HG02571 (cell line): ENCODE data around the gene SPR.

Source experiments
- ATAC-seq: cut with Tn5 transposase; IDR thresholded peaks from one replicate; pipeline ENCODE4 v1.9.1; 2021; ENCODE audit warnings: mild to moderate bottlenecking, moderate library complexity; ENCODE audit not compliant: unreplicated experiment

Gene SPR

GRCh38 chr2:72915320-72915906 is 28.2 kb downstream of the SPR start:
- no peak for ATAC-seq

GRCh38 chr2:72915907-72916742 is 28.9 kb downstream of the SPR start:
- ATAC-seq, result peak; percentile 51

GRCh38 chr2:72916743-72917137 is 29.5 kb downstream of the SPR start:
- peak; percentile 10 for ATAC-seq

- peak; percentile 46 for ATAC-seq
Measured at GRCh38 chr2:72917138-72917876, 30.1 kb downstream of the SPR start, which contains the start of gene EMX1. EMX1 (plus strand) TSS chr2:72917519; CDS start chr2:72917853, 334 bp downstream.

GRCh38 chr2:72917877-72918553 is 30.8 kb downstream of the SPR start:
- ATAC-seq, result no peak

- no peak for ATAC-seq
Measured at GRCh38 chr2:72919414-72920317, 32.5 kb downstream of the SPR start.

- no peak for ATAC-seq
Measured at GRCh38 chr2:72920318-72921087, 33.3 kb downstream of the SPR start.

- ATAC-seq, result no peak
Measured at GRCh38 chr2:72921088-72921851, 34.1 kb downstream of the SPR start.

GRCh38 chr2:72921853-72922252 is 34.6 kb downstream of the SPR start:
- ATAC-seq, result no peak

GRCh38 chr2:72923833-72924352 is 36.7 kb downstream of the SPR start:
- ATAC-seq, result no peak

GRCh38 chr2:72924353-72925240 is 37.4 kb downstream of the SPR start:
- peak; percentile 37 for ATAC-seq

GRCh38 chr2:72925328-72925943 is 38.2 kb downstream of the SPR start:
- ATAC-seq, result no peak

- ATAC-seq, result no peak
Measured at GRCh38 chr2:72926368-72926767, 39.2 kb downstream of the SPR start.

- no peak for ATAC-seq
Measured at GRCh38 chr2:72926811-72927465, 39.7 kb downstream of the SPR start.

- ATAC-seq, result no peak
Measured at GRCh38 chr2:72927619-72928550, 40.7 kb downstream of the SPR start.
